K562 (cell line): ENCODE data around the gene TSPAN3. TPM values are rescaled to one million over a fixed set of nuclear protein-coding genes. Genes with fewer than 3 reads are reported as not detected.
A peak's percentile ranks its signal among the peaks of the same experiment; 100 is the strongest.

Source experiments
- ARID2 ChIP-seq: fragments of 450-650 bp; IDR thresholded peaks from 2 replicates; pipeline ENCODE4 v1.6.1; 2017; ENCODE audit warnings: antibody characterized with exemption, mild to moderate bottlenecking
- ATF1 ChIP-seq, 2 experiments: fragments of 450-650 bp in 1 of 2; IDR thresholded peaks; 2 replicates each; pipeline ENCODE4 v1.6.1; 2016; ENCODE audit warnings: missing compliant biosample characterization in 1 of 2, missing genetic modification characterization in 1 of 2
- CBFA2T2 ChIP-seq: fragments of 450-650 bp; conservative IDR thresholded peaks from 2 replicates; pipeline ENCODE4 v1.6.1; 2017; ENCODE audit warnings: mild to moderate bottlenecking
- ELF1 ChIP-seq: fragments of 200-800 bp; sonication (Bioruptor generic); IDR thresholded peaks from 2 replicates; pipeline ENCODE4 v1.6.1; 2016; ENCODE audit warnings: missing genetic modification characterization, missing compliant biosample characterization
- FOXM1 ChIP-seq, 2 experiments: fragments of 450-650 bp in 1 of 2; sonication (generic) in 1 of 2; formaldehyde crosslinking in 1 of 2; IDR thresholded peaks; 2 replicates each; pipeline versions ENCODE4 v1.6.1 to v1.9.0; 2017 to 2022; ENCODE audit warnings: low read depth in 2 of 2, mild to moderate bottlenecking in 2 of 2, missing genetic modification reagents in 1 of 2, moderate library complexity in 1 of 2
- JUND ChIP-seq, 2 experiments: IDR thresholded peaks; 2 replicates in 1 of 2; 3 replicates in 1 of 2; pipeline ENCODE4 v1.6.1; 2011; ENCODE audit warnings: borderline replicate concordance in 2 of 2, low read depth in 2 of 2, low read length in 2 of 2, improper control_type of control experiment in 1 of 2, missing biosample characterization in 1 of 2, missing genetic modification characterization in 1 of 2, missing genetic modification reagents in 1 of 2
- KDM4B ChIP-seq, 2 experiments: fragments of 450-650 bp in 1 of 2; sonication (generic) in 1 of 2; IDR thresholded peaks; 2 replicates each; pipeline ENCODE4 v1.6.1; 2016 to 2017; ENCODE audit warnings: borderline replicate concordance in 2 of 2, antibody characterized with exemption in 1 of 2, low read depth in 1 of 2, mild to moderate bottlenecking in 1 of 2
- NCOA1 ChIP-seq: fragments of 450-650 bp; IDR thresholded peaks from 2 replicates; pipeline ENCODE4 v1.6.1; 2016; ENCODE audit warnings: low read depth
- NR2C2 ChIP-seq, 2 experiments: fragments of 200-800 bp in 1 of 2; sonication (Bioruptor generic) in 1 of 2; sonication (generic) in 1 of 2; formaldehyde crosslinking in 1 of 2; IDR thresholded peaks; 2 replicates each; pipeline versions ENCODE4 v1.6.1 to v1.8.0; 2016 to 2022; ENCODE audit warnings: mild to moderate bottlenecking in 1 of 2, missing compliant biosample characterization in 1 of 2, missing genetic modification characterization in 1 of 2, missing genetic modification reagents in 1 of 2
- RBM25 ChIP-seq: fragments of 200-400 bp; formaldehyde crosslinking; IDR thresholded peaks from 2 replicates; pipeline ENCODE4 v1.6.1; 2018; ENCODE audit warnings: low read length, low read depth, moderate library complexity; ENCODE audit not compliant: severe bottlenecking
- SMAD2 ChIP-seq: fragments of 150-350 bp; IDR thresholded peaks from 2 replicates; pipeline ENCODE4 v1.6.1; 2014; ENCODE audit warnings: low read depth, mild to moderate bottlenecking, low read length
- THRB ChIP-seq: fragments of 450-650 bp; formaldehyde crosslinking; conservative IDR thresholded peaks from 2 replicates; pipeline ENCODE4 v1.4.0; 2022; ENCODE audit warnings: mild to moderate bottlenecking, missing genetic modification characterization
- ZKSCAN8 ChIP-seq: fragments of 200-800 bp; sonication (Bioruptor generic); IDR thresholded peaks from 2 replicates; pipeline ENCODE4 v1.6.1; 2016; ENCODE audit warnings: missing genetic modification characterization, missing compliant biosample characterization
- ZNF431 ChIP-seq: sonication (generic); formaldehyde crosslinking; IDR thresholded peaks from 2 replicates; pipeline ENCODE4 v1.8.0; 2022; ENCODE audit warnings: mild to moderate bottlenecking, missing genetic modification reagents
- ZNF780A ChIP-seq: fragments of 250-450 bp; sonication (Bioruptor Pico); IDR thresholded peaks from 2 replicates; pipeline ENCODE4 v1.5.0; 2021; ENCODE audit warnings: mild to moderate bottlenecking
- ZSCAN29 ChIP-seq: fragments of 450-650 bp; IDR thresholded peaks from 2 replicates; pipeline ENCODE4 v1.6.1; 2017
- polyA plus RNA-seq, 8 experiments: library from polyadenylated mRNA; depleted of rRNA in 4 of 8; stranded (reverse) in 5 of 8; unstranded in 3 of 8; fragments of >200 nt; fragmentation: Nextera tagmentation in 2 of 8; fragmentation: Illumina TruSeq in 1 of 8; extraction: Ambion mirVana in 2 of 8; extraction: Trizol in 1 of 8; gene quantifications; 2 replicates each; pipeline versions ENCODE4 v1.2.1 to v1.2.3, GENCODE V29; 2011 to 2014; ENCODE audit warnings: inconsistent platforms in 1 of 8, missing spikeins in 1 of 8
- total RNA-seq, 7 experiments: library from RNA; depleted of rRNA in 6 of 7; stranded (reverse); fragments of >200 nt in 6 of 7; fragmentation: Illumina TruSeq in 2 of 7; extraction: Trizol in 2 of 7; gene quantifications; 2 replicates each; pipeline versions ENCODE4 v1.2.1 to v1.2.3, GENCODE V29; 2011 to 2021; ENCODE audit warnings: low replicate concordance in 1 of 7
- TF ChIP-seq, protein P1 (sequence below): fragments of 450-650 bp; IDR thresholded peaks from 2 replicates; pipeline ENCODE4 v1.6.1; 2017; ENCODE audit warnings: mild to moderate bottlenecking, moderate library complexity
- TF ChIP-seq, protein P2 (sequence below): fragments of 250-450 bp; sonication (Bioruptor Pico); IDR thresholded peaks from 2 replicates; pipeline ENCODE4 v1.9.0; 2021; ENCODE audit warnings: mild to moderate bottlenecking, inconsistent platforms
- TF ChIP-seq, protein P3 (sequence below): sonication (generic); formaldehyde crosslinking; IDR thresholded peaks from 2 replicates; pipeline ENCODE4 v1.8.0; 2022; ENCODE audit warnings: mild to moderate bottlenecking, missing genetic modification reagents

TSPAN3 gene
- total and polyA plus RNA-seq, 9 of the 15 experiments (the other 6 are each of a cell fraction or from before 2014, with no cell fraction given) = 14.3 to 144 (median 71.1) TPM

- TF ChIP-seq JUND (IDR thresholded peaks at IDR 0.05; ENCODE audit: borderline replicate concordance, low read depth, low read length) (no peak), JUND (tag; IDR thresholded peaks at IDR 0.05; ENCODE audit: borderline replicate concordance, low read depth, low read length) (no peak), CBFA2T2 (no peak), KDM4B (IDR thresholded peaks at IDR 0.05; ENCODE audit: borderline replicate concordance in 2 of 2, low read depth in 1 of 2) (no peak), ARID2 (no peak), ZNF780A (CRISPR knock-in tag) (no peak), SMAD2 (no peak), ELF1 (tag) (no peak), FOXM1 (IDR thresholded peaks at IDR 0.05; ENCODE audit: low read depth) (no peak), FOXM1 (CRISPR knock-in tag; IDR thresholded peaks at IDR 0.05; ENCODE audit: low read depth) (no peak), NR2C2 (CRISPR knock-in tag; IDR thresholded peaks at IDR 0.05) (no peak), NR2C2 (tag; IDR thresholded peaks at IDR 0.05) (peak; percentile 48; the same call in 1 of the 2 replicates), NCOA1 (no peak), RBM25 (peak; percentile 92), ATF1 (CRISPR knock-in tag; IDR thresholded peaks at IDR 0.05) (no peak), ATF1 (tag; IDR thresholded peaks at IDR 0.05) (no peak; the same call in 1 of the 2 replicates), ZSCAN29 (no peak), ZNF431 (CRISPR knock-in tag) (no peak), ZKSCAN8 (no peak), THRB (no peak)
- TF ChIP-seq, protein P1, sequence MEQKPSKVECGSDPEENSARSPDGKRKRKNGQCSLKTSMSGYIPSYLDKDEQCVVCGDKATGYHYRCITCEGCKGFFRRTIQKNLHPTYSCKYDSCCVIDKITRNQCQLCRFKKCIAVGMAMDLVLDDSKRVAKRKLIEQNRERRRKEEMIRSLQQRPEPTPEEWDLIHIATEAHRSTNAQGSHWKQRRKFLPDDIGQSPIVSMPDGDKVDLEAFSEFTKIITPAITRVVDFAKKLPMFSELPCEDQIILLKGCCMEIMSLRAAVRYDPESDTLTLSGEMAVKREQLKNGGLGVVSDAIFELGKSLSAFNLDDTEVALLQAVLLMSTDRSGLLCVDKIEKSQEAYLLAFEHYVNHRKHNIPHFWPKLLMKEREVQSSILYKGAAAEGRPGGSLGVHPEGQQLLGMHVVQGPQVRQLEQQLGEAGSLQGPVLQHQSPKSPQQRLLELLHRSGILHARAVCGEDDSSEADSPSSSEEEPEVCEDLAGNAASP = no peak
- TF ChIP-seq, protein P2, sequence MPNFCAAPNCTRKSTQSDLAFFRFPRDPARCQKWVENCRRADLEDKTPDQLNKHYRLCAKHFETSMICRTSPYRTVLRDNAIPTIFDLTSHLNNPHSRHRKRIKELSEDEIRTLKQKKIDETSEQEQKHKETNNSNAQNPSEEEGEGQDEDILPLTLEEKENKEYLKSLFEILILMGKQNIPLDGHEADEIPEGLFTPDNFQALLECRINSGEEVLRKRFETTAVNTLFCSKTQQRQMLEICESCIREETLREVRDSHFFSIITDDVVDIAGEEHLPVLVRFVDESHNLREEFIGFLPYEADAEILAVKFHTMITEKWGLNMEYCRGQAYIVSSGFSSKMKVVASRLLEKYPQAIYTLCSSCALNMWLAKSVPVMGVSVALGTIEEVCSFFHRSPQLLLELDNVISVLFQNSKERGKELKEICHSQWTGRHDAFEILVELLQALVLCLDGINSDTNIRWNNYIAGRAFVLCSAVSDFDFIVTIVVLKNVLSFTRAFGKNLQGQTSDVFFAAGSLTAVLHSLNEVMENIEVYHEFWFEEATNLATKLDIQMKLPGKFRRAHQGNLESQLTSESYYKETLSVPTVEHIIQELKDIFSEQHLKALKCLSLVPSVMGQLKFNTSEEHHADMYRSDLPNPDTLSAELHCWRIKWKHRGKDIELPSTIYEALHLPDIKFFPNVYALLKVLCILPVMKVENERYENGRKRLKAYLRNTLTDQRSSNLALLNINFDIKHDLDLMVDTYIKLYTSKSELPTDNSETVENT (CRISPR knock-in tag) = peak; percentile 60; the same call in 1 of the 2 replicates
- TF ChIP-seq, protein P3, sequence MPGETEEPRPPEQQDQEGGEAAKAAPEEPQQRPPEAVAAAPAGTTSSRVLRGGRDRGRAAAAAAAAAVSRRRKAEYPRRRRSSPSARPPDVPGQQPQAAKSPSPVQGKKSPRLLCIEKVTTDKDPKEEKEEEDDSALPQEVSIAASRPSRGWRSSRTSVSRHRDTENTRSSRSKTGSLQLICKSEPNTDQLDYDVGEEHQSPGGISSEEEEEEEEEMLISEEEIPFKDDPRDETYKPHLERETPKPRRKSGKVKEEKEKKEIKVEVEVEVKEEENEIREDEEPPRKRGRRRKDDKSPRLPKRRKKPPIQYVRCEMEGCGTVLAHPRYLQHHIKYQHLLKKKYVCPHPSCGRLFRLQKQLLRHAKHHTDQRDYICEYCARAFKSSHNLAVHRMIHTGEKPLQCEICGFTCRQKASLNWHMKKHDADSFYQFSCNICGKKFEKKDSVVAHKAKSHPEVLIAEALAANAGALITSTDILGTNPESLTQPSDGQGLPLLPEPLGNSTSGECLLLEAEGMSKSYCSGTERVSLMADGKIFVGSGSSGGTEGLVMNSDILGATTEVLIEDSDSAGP (CRISPR knock-in tag) = peak; percentile 98
These were observed at the start of gene TSPAN3 (continued) for GRCh38 chr15:77070495-77071304.
